Measurements from ENCODE around the gene ELP2.

Gene ELP2

GRCh38 chr18:36215577-36215976, 85.9 kb downstream of the ELP2 start:
- no peak for DNase-seq (ENCODE audit: low read depth in 2 of 2)

DNA sequence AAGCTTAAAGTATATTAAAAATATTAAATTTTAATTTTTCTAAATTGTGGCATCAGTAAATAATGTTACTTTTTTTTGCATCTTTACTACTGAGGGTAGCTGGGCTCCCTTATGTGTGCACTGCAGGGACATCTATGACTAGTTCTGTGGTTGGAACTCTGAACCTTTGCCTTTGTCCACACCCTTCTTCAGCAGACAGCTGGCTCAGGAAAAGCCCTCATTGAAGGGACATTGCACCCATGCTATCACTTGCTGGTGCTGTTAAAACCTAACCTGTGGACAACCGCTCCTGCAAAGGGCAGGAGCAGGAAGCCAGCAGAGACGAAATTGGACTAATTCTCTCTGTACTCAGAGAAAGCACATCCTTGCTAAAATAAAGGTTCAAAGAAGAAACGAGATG, 87.6 kb downstream of the ELP2 start:
- DNase-seq (ENCODE audit: low read depth in 2 of 2) = no peak

GRCh38 chr18:36229188-36229587, 99.5 kb downstream of the ELP2 start:
- DNase-seq (ENCODE audit: low read depth in 2 of 2) = no peak
